Stimulated activated CD4-positive, alpha-beta T cell treated with anti-CD3 and anti-CD28 coated beads, Interleukin-12 subunit alpha, Interleukin-12 subunit beta, amount 100 ng/mL, for 24 hours (primary cell): Measurements from ENCODE around the gene ADNP.
"Not testable (repeated sequence)": the region's sequence is repeated elsewhere in the genome, so short reads cannot be mapped to it uniquely, and the experiment has no call there.

Source experiments
- DNase-seq, 2 experiments: peaks; one replicate each; pipeline ENCODE4 v3.0.0-alpha.2; 2020; ENCODE audit warnings: low read depth in 2 of 2

ADNP gene

GRCh38 chr20:50903353-50904051 is 27.7 kb downstream of the ADNP start:
- DNase-seq, result no peak

GRCh38 chr20:50901301-50901700 is 29.9 kb downstream of the ADNP start:
- no peak for DNase-seq

GRCh38 chr20:50900261-50900660 is 31.0 kb downstream of the ADNP start:
- no peak for DNase-seq

GRCh38 chr20:50898475-50898874 is 32.8 kb downstream of the ADNP start:
- no peak for DNase-seq

GRCh38 chr20:50895111-50895830 is 36.0 kb downstream of the ADNP start:
- DNase-seq, result no peak

GRCh38 chr20:50893620-50894019 is 37.6 kb downstream of the ADNP start:
- DNase-seq, result no peak

GRCh38 chr20:50892394-50892793 is 38.8 kb downstream of the ADNP start:
- no peak for DNase-seq

- no peak for DNase-seq
Measured at GRCh38 chr20:50891138-50891537, 40.1 kb downstream of the ADNP start.

- no peak for DNase-seq
Measured at GRCh38 chr20:50887576-50887975, 43.7 kb downstream of the ADNP start.

- DNase-seq, result no peak
Measured at GRCh38 chr20:50886184-50886790, 45.0 kb downstream of the ADNP start.

GRCh38 chr20:50885781-50886180 is 45.5 kb downstream of the ADNP start:
- DNase-seq, result no peak

GRCh38 chr20:50885068-50885467 is 46.2 kb downstream of the ADNP start:
- DNase-seq, result no peak

GRCh38 chr20:50883856-50884255 is 47.4 kb downstream of the ADNP start:
- DNase-seq, result no peak

- not testable (repeated sequence) for DNase-seq
Measured at GRCh38 chr20:50881759-50882424, 49.3 kb downstream of the ADNP start.

GRCh38 chr20:50879649-50880550 is 51.3 kb downstream of the ADNP start:
- DNase-seq, result no peak

GRCh38 chr20:50877232-50877743 is 53.9 kb downstream of the ADNP start:
- DNase-seq, result no peak

GRCh38 chr20:50876816-50877215 is 54.4 kb downstream of the ADNP start:
- no peak for DNase-seq

GRCh38 chr20:50876063-50876685 is 55.1 kb downstream of the ADNP start:
- no peak for DNase-seq

GRCh38 chr20:50874758-50875665 is 56.2 kb downstream of the ADNP start:
- DNase-seq, result no peak
